ENCODE results near the gene NPEPL1. TPM values are rescaled to one million over a fixed set of nuclear protein-coding genes. Genes with fewer than 3 reads are reported as not detected.
A peak's percentile ranks its signal among the peaks of the same experiment; 100 is the strongest.

NPEPL1 gene
- total RNA-seq, 2 experiments from 2014 or later = 37.8 to 41.3 TPM

DNA sequence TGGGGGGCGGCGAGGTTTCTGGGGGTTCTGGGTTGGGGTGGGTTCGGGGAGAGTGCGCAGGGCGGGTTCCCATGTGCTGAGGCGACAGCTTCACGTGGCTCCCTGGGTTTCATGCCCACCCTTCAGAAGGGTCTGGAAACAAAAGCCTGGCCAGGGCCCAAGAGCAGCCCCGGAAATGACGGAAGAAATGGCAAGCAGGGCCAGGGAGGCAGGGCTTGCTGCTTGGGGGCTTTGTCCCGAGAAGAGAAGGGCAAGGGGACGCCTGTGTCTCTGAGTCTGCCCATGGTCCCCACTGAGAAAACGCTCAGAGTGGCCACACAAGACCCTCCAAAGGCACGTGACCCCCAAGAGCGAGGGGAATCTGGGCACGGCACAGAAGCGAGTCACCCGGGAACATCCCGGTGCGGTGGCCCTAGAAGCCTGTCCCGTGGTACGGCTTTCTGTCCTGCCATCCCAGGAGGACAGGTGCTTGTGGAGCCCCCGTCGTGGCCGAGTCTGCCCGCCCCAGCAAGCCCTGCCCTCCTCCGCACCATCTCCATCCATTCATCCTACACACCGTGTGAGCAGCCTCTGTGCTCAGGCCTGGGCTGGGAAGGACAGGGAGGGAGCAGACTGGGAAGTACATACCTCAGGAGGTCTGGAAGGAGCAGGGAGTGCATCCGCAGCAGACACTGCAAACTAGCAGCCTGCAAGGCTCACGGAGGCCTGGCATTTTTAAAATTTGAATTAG lies 9.0 kb downstream of the NPEPL1 start:
- Mint-ChIP-seq H3K9me3 (no peaks in the 10 kb centered on the region), H3K36me3 (peaks cover 14% of the 10 kb centered on the region), H3K27ac (no peak overlapping the region), H3K4me3 (no peak overlapping the region), H3K27me3 (no peaks in the 10 kb centered on the region), H3K4me1 (peaks cover 7% of the 10 kb centered on the region)
- POLR2A ChIA-PET = no interaction called here
- ATAC-seq (ENCODE audit: low read depth) = no peak
- no peak for DNase-seq

DNA sequence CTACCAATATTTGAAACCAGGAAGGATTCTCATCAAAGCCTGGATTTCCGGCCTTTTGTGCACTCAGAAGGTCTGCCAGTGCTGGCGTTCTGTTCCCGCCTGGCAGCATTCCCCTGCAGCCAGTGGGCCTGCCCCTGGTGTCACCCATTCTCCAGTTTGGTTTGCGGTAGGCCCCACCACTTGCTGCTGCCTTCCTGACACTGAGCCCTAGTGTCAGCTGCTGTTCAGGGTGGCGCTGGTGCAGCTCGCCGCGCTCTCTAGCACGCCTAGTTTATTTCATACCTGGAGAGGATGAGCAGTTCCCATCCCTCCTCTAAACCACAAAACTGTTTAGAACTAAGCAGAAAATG lies 9.5 kb downstream of the NPEPL1 start:
- ATAC-seq (ENCODE audit: low read depth) = no peak
- Mint-ChIP-seq H3K4me1 (peaks cover 7% of the 10 kb centered on the region), H3K36me3 (peaks cover 11% of the 10 kb centered on the region), H3K27me3 (no peaks in the 10 kb centered on the region), H3K4me3 (no peak overlapping the region), H3K27ac (peak overlapping the region; percentile 46), H3K9me3 (no peaks in the 10 kb centered on the region)
- POLR2A ChIA-PET = no interaction called here
- DNase-seq = no peak

DNA sequence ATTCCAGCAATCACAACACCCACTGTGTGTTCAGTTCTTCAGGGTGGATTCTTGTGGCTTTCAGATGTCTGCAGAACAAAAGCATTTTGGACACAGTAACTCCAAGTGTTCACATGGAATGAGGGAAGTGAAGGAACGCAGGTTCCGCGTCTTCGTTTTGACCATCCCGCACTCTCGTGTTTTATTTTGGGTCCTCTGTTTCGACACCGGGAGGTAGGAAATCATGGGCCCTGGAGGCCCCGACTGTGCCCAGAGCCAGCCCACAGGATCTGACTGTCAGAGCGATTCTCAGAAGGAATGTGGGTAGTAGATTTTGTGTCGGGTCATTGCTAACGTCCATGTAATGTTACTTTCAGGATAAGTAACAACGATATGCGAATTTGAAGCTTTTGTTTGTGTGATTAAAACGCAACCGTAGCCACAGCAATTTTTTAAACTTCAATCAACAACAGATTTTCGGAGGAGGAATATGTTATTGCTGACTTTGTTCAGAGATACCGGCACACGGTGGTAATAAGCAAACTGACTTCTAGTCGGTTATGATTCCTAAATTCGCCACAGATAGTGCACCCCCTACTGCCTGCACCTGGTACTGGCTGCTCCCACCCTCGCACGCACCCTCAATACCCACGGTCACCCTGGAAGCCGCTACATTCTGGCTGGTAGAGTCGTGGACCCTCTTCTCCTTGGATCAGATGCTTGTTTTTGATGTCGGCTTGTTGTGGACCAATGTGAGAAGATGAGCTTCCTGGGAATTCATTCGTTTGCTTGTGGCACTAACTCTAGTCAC lies 10.5 kb downstream of the NPEPL1 start:
- ATAC-seq (ENCODE audit: low read depth) = no peak

DNA sequence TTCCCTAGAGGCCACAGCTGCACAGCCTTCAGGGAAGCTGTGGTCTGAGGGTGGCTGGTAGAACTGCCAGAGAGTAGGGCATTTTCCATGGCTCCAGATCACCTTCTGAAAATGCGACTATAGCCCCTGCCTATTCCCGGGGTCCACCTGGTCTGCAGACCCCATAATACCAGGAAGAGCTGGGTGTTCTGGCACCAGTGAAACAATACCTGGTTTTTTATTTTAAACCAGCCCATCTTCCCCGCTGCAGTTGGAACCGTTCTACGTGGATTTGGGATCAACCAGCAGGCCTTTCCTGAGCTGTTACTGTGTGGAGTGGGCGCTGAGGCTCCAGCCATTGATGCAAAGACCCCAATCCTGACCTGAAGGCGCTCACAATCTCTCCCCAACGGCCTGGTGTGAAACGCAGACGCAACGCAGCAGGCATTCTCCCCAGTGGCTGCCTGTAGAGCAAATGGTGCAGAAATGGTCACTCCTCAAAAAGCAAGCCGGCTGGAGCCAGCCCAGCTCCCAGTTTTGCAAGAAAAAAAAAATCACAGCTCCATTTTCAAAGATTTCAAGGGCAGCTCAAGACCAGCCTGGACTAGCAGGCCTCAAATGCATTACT lies 11.3 kb downstream of the NPEPL1 start:
- H3K9me3 Mint-ChIP-seq = no peaks in the 10 kb centered on the region
- peaks cover 8% of the 10 kb centered on the region for H3K36me3 Mint-ChIP-seq
- H3K27me3 Mint-ChIP-seq = no peaks in the 10 kb centered on the region
- H3K4me1 Mint-ChIP-seq = peaks cover 3% of the 10 kb centered on the region
- POLR2A ChIA-PET = interaction anchor here (0.9 kb wide), 1 partner anchor 52 kb away, joined by 3 read pairs; no protein-coding TSS in a partner anchor
- H3K27ac Mint-ChIP-seq = no peak overlapping the region
- no peak overlapping the region for H3K4me3 Mint-ChIP-seq
- ATAC-seq (ENCODE audit: low read depth) (no peak), DNase-seq (no peak)

More for the DNA sequence above, 10.5 kb downstream of the NPEPL1 start:
- Mint-ChIP-seq H3K36me3 (peaks cover 10% of the 10 kb centered on the region), H3K9me3 (no peaks in the 10 kb centered on the region), H3K4me3 (no peak overlapping the region), H3K27ac (no peak overlapping the region), H3K27me3 (no peaks in the 10 kb centered on the region), H3K4me1 (peaks cover 5% of the 10 kb centered on the region)
- POLR2A ChIA-PET = interaction anchor here (0.9 kb wide), 1 partner anchor 51 kb away, joined by 3 read pairs; no protein-coding TSS in a partner anchor
- DNase-seq = no peak

DNA sequence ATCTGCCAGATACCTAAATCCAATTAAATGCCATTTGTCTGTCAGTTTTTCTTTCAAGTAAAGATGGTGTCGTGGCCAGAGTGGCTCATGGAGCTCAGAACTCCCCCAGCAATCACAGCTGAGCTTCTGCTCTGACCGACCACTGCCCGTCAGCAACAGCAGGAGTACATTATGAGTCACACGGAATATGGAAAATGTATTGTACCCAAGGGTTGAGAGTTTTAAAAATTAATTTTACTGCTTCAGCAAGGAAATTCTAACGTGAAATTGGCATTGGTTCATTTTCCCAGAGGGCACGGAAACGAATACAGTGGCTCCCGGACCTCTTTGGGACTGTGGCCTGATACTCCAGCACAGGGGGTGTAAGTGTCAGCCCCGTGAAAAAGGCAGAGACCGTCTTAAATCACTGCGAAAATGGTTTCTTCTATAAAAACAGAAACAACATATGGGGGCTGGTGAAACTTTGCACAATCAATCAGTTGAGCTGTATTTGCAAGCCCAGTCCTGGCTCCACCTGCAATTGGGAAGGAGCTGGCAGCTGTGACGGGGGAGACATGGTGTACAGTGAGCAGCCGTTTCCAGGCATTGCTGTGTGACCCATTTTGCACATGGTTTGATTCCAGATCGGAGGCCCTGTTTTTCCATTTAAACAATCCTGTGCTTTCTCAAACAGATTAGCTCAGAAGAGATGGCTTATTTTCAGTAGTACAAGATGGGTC lies 12.8 kb downstream of the NPEPL1 start:
- Mint-ChIP-seq H3K4me3 (no peak overlapping the region), H3K4me1 (peaks cover 2% of the 10 kb centered on the region), H3K36me3 (peaks cover 8% of the 10 kb centered on the region), H3K27ac (no peak overlapping the region), H3K9me3 (no peaks in the 10 kb centered on the region), H3K27me3 (no peaks in the 10 kb centered on the region)
- ATAC-seq (ENCODE audit: low read depth) = no peak
- no peak for DNase-seq
- POLR2A ChIA-PET = no interaction called here

DNA sequence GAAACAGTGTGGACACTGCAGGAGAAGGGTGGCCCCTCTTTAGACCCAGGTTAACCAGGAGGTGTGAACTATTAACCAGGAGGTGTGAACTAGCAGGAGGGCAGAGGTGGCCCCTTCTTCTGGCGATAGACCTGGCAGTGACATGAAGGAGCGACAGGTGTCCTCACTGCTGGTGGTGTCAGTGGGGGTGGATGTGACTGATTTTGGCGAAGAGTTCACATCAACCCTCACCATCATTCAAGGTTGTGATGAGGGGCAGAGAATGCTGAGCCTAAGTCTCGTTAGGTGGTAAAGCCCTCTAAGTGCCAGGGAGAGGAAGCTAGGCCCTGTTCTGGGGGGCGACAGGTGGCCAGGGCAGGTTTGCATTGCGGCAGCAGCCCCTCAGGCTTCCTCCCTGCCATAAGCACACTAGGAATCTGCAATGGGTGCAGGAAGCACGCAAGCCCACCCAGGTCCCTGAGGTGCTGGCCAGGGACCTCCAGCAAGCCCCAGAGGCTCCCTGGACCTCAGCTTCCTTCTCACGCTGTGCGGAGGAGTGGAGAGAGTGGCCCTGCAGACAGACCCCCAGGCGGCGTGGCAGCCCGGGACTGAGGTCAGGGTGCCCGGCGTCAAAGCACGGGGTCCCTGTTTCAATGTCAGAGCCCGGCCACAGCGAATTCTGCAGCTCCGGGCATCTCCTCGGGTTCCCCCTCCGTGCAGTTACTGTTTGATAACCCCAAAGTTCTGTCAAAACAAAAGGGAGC lies 13.7 kb downstream of the NPEPL1 start:
- H3K36me3 Mint-ChIP-seq = peaks cover 8% of the 10 kb centered on the region
- no peak overlapping the region for H3K4me3 Mint-ChIP-seq

DNA sequence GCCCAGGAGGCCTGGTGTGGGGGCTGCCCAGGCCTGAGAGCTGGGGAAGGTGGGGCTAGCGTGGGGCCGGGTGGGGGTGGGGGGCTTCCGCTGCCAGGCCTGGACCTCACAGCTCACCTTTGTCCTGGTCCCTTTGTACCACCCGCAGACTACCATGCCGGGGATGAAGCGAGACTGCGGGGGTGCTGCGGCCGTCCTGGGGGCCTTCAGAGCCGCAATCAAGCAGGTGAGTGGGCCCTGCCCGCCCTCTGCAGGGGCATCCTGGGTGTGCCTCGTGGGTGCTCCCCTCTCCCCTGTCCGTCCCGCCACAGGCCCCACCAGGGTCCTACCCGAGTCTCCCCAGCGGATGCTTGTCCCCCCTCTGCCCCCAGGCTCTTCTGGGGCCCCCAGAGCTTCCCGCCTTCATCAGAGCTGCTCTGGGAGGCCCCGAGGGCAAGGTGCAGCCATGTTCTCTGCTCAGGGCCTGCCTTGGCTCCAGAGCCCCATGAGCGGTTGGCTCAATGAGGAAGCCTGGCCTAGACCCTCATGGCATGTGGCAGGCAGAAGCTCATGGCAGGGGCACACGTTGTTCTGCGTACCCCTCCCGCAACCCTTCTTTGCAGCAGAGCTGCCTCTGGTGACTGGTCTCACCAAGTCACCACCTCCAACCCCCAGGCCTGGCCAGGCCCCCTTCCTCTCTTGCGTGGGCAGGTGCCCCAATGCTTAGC lies 14.5 kb downstream of the NPEPL1 start:
- H3K27me3 Mint-ChIP-seq = no peaks in the 10 kb centered on the region
- POLR2A ChIA-PET = interaction anchor here (0.6 kb wide), 1 partner anchor 132 kb away, joined by 3 read pairs; no protein-coding TSS in a partner anchor
- peaks cover 8% of the 10 kb centered on the region for H3K36me3 Mint-ChIP-seq
- no peaks in the 10 kb centered on the region for H3K9me3 Mint-ChIP-seq
- H3K4me3 Mint-ChIP-seq = no peak overlapping the region
- H3K4me1 Mint-ChIP-seq = peaks cover 2% of the 10 kb centered on the region
- no peak overlapping the region for H3K27ac Mint-ChIP-seq
- ATAC-seq (ENCODE audit: low read depth) = peak; percentile 20
- no peak for DNase-seq

More for the DNA sequence above, 13.7 kb downstream of the NPEPL1 start:
- peaks cover 2% of the 10 kb centered on the region for H3K4me1 Mint-ChIP-seq
- no peak overlapping the region for H3K27ac Mint-ChIP-seq
- ATAC-seq (ENCODE audit: low read depth) (no peak), DNase-seq (no peak)
- POLR2A ChIA-PET = no interaction called here
- H3K27me3 Mint-ChIP-seq = no peaks in the 10 kb centered on the region
- H3K9me3 Mint-ChIP-seq = no peaks in the 10 kb centered on the region

DNA sequence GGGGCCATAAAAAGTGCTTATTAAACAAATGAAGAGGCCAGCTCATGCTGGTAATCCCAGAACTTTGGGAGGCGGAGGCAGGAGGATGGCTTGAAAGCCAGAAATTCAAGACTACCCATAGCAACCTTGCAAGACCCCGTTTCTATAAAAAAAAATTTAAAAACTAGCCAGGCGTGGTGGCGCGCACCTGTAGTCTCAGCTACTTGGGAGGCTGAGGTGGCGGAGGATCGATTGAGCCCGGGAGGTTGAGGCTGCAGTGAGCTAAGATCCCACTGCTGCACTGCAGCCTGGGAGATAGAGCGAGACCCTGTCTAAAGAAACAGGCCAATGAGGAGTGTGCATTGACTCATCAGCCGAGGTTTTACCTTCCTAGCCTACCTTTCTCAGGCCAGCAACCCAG lies 15.2 kb downstream of the NPEPL1 start:
- Mint-ChIP-seq H3K9me3 (no peaks in the 10 kb centered on the region), H3K4me3 (no peak overlapping the region), H3K27me3 (no peaks in the 10 kb centered on the region), H3K36me3 (peaks cover 8% of the 10 kb centered on the region), H3K4me1 (peaks cover 2% of the 10 kb centered on the region), H3K27ac (no peak overlapping the region)
- DNase-seq (no peak), ATAC-seq (ENCODE audit: low read depth) (no peak)
- POLR2A ChIA-PET = interaction anchor here (0.6 kb wide), 1 partner anchor 132 kb away, joined by 3 read pairs; no protein-coding TSS in a partner anchor

DNA sequence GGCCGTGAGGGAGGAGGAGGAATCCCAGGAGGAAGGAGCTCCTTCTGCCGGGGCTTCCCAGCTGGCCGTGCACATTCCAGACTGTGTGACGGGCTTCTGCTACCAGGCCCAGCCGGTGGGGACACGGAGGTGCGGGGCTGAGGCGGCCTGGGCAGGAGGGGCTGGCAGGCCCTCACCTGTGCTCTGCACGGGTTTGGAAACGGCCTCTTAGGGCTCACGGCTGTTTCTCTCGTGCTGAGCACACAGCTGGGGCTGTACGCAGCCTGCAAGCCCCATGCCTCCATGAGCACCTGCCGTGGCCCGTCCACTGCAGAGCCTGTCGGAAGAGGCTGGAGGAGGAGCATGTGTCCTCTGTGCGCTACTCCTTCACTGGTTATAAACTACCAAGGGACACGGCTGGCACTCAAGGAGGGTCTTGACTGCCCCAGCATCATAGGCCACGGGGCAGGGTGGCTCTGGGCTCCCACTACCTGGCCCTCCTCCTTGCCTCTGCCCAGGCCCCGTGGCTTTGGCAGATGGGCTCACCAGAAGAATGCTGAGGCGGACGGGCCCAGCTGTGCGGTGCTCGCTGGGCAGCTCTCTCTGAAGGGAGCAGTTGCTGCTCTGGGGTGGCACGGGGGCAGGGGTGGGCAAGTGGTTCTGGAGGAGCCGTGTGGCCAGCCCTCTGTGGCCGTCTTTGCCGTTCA lies 15.8 kb downstream of the NPEPL1 start:
- POLR2A ChIA-PET = no interaction called here
- ATAC-seq (ENCODE audit: low read depth) = no peak
- Mint-ChIP-seq H3K27ac (no peak overlapping the region), H3K4me3 (no peak overlapping the region), H3K9me3 (no peaks in the 10 kb centered on the region), H3K36me3 (peaks cover 6% of the 10 kb centered on the region), H3K4me1 (peaks cover 2% of the 10 kb centered on the region), H3K27me3 (no peaks in the 10 kb centered on the region)
- no peak for DNase-seq

DNA sequence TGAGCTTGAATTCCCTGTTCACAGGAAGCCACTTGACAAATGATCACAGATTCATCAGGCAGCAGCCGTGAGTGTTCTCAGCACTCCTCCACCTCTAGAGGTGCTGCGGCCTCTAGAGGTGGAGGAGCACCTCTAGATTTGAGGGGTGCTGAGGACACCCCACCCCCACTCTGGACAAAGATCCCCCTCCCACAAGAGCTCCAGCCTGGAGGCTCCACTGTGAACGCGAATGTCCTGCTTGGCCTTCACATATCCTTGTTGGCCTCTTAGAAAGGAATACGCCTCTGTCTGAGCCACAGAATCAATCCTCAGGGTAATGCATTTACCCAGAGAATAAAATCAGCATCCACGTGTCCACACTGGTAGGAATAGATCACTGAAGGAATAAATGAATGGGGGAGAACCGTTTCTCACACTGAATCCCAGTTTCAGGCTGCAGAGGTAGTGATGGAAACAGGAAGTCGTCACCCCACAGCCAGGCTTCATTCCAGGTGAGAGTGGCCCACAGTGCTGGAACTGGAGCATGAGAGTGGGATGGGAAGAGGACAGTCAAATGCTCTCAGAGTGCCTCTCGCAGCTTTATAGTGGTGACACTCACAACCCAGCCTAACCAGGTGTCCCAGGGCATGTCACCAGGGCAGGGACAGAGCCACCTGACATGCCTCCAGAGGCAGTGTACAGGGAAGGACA lies 16.6 kb downstream of the NPEPL1 start:
- peaks cover 2% of the 10 kb centered on the region for H3K4me1 Mint-ChIP-seq
- H3K27me3 Mint-ChIP-seq = no peaks in the 10 kb centered on the region
- DNase-seq (no peak), ATAC-seq (ENCODE audit: low read depth) (no peak)
- no peak overlapping the region for H3K4me3 Mint-ChIP-seq
- no peaks in the 10 kb centered on the region for H3K9me3 Mint-ChIP-seq
- peaks cover 4% of the 10 kb centered on the region for H3K36me3 Mint-ChIP-seq
- peak overlapping the region; percentile 30 for H3K27ac Mint-ChIP-seq
- POLR2A ChIA-PET = no interaction called here

DNA sequence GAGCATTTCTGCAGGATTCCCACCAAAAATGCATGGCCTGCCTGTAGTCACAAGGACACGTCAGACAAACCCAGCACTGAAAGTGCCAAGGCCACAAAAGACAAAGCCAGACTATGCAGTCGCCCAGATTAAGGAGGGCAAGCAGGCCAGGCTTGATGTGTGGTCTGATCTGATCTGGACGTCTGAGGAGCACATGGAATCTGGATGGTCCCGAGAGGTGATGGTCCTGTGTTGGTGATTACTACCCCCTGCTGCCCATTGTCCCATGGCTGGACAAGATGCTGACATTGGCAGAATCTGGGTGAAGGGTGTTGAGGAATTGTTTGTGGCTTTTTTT lies 17.1 kb downstream of the NPEPL1 start:
- Mint-ChIP-seq H3K27ac (no peak overlapping the region), H3K36me3 (peaks cover 1% of the 10 kb centered on the region), H3K27me3 (no peaks in the 10 kb centered on the region), H3K4me3 (no peak overlapping the region), H3K9me3 (no peaks in the 10 kb centered on the region), H3K4me1 (no peaks in the 10 kb centered on the region)
- POLR2A ChIA-PET = no interaction called here
- no peak for ATAC-seq (ENCODE audit: low read depth)
- DNase-seq = no peak
